HEK293 (cell line): ENCODE measurements around the gene NKPD1.

ENCODE experiments used
- BCL11A ChIP-seq: fragments of 450-650 bp; formaldehyde crosslinking; IDR thresholded peaks from 2 replicates; pipeline ENCODE4 v1.5.1; 2016; ENCODE audit warnings: low read depth, missing biosample characterization, missing genetic modification characterization
- EGR2 ChIP-seq: fragments of 450-650 bp; formaldehyde crosslinking; IDR thresholded peaks from 2 replicates; pipeline ENCODE4 v1.5.1; 2016; ENCODE audit warnings: low read depth, missing biosample characterization, missing genetic modification characterization
- FEZF1 ChIP-seq: fragments of 450-650 bp; formaldehyde crosslinking; IDR thresholded peaks from 2 replicates; pipeline ENCODE4 v1.5.1; 2016; ENCODE audit warnings: missing biosample characterization, missing genetic modification characterization
- GLIS1 ChIP-seq: fragments of 450-650 bp; formaldehyde crosslinking; IDR thresholded peaks from 2 replicates; pipeline ENCODE4 v1.5.1; 2016; ENCODE audit warnings: missing biosample characterization, missing genetic modification characterization
- HOXA7 ChIP-seq: sonication (generic); formaldehyde crosslinking; IDR thresholded peaks from 2 replicates; pipeline ENCODE4 v1.8.1; 2022; ENCODE audit warnings: missing genetic modification reagents, borderline replicate concordance
- KLF1 ChIP-seq: fragments of 450-650 bp; formaldehyde crosslinking; IDR thresholded peaks from 2 replicates; pipeline ENCODE4 v1.5.1; 2016; ENCODE audit warnings: missing biosample characterization, missing genetic modification characterization
- KLF7 ChIP-seq: fragments of 450-650 bp; formaldehyde crosslinking; IDR thresholded peaks from 2 replicates; pipeline ENCODE4 v1.5.1; 2016; ENCODE audit warnings: missing biosample characterization, missing genetic modification characterization, borderline replicate concordance
- MZF1 ChIP-seq: fragments of 450-650 bp; formaldehyde crosslinking; IDR thresholded peaks from 2 replicates; pipeline ENCODE4 v1.5.1; 2017; ENCODE audit warnings: missing biosample characterization, missing genetic modification characterization, borderline replicate concordance
- RBAK ChIP-seq: fragments of 450-650 bp; formaldehyde crosslinking; IDR thresholded peaks from 2 replicates; pipeline ENCODE4 v1.5.1; 2016; ENCODE audit warnings: missing biosample characterization, missing genetic modification characterization
- SETDB1 ChIP-seq: IDR thresholded peaks from one replicate; pipeline ENCODE4 v1.6.1; 2017; ENCODE audit warnings: mild to moderate bottlenecking, low read length, moderate library complexity, mixed read lengths; ENCODE audit not compliant: insufficient read length
- SP3 ChIP-seq: fragments of 450-650 bp; formaldehyde crosslinking; IDR thresholded peaks from 2 replicates; pipeline ENCODE4 v1.5.1; 2016; ENCODE audit warnings: missing biosample characterization, missing genetic modification characterization
- ZBTB26 ChIP-seq: fragments of 450-650 bp; formaldehyde crosslinking; optimal IDR thresholded peaks from 2 replicates; pipeline ENCODE3; 2016; ENCODE audit warnings: missing biosample characterization, mild to moderate bottlenecking, missing genetic modification characterization
- ZBTB8A ChIP-seq: fragments of 450-650 bp; formaldehyde crosslinking; IDR thresholded peaks from 2 replicates; pipeline ENCODE4 v1.5.1; 2016; ENCODE audit warnings: missing biosample characterization, missing genetic modification characterization
- ZFHX2 ChIP-seq: fragments of 450-650 bp; formaldehyde crosslinking; conservative IDR thresholded peaks from 2 replicates; pipeline ENCODE4 v1.5.1; 2016; ENCODE audit warnings: missing biosample characterization, missing genetic modification characterization
- ZNF223 ChIP-seq: fragments of 450-650 bp; formaldehyde crosslinking; IDR thresholded peaks from 2 replicates; pipeline ENCODE4 v1.5.1; 2016; ENCODE audit warnings: missing biosample characterization, missing genetic modification characterization
- ZNF280D ChIP-seq: fragments of 450-650 bp; formaldehyde crosslinking; IDR thresholded peaks from 2 replicates; pipeline ENCODE4 v1.5.1; 2016; ENCODE audit warnings: missing biosample characterization, missing genetic modification characterization
- ZNF302 ChIP-seq: fragments of 450-650 bp; formaldehyde crosslinking; IDR thresholded peaks from 2 replicates; pipeline ENCODE4 v1.5.1; 2016; ENCODE audit warnings: missing biosample characterization, missing genetic modification characterization, low read depth
- ZNF324 ChIP-seq: fragments of 450-650 bp; formaldehyde crosslinking; IDR thresholded peaks from 2 replicates; pipeline ENCODE4 v1.5.1; 2016; ENCODE audit warnings: missing biosample characterization, missing genetic modification characterization
- ZNF354C ChIP-seq: fragments of 450-650 bp; formaldehyde crosslinking; IDR thresholded peaks from 2 replicates; pipeline ENCODE4 v1.5.1; 2016; ENCODE audit warnings: missing biosample characterization, missing genetic modification characterization, low read depth, borderline replicate concordance
- ZNF404 ChIP-seq: fragments of 450-650 bp; formaldehyde crosslinking; IDR thresholded peaks from 2 replicates; pipeline ENCODE4 v1.5.1; 2017; ENCODE audit warnings: missing biosample characterization, missing genetic modification characterization
- ZNF48 ChIP-seq: fragments of 450-650 bp; formaldehyde crosslinking; IDR thresholded peaks from 2 replicates; pipeline ENCODE4 v1.5.1; 2016; ENCODE audit warnings: missing biosample characterization, missing genetic modification characterization
- ZNF558 ChIP-seq: fragments of 450-650 bp; formaldehyde crosslinking; IDR thresholded peaks from 2 replicates; pipeline ENCODE4 v1.5.1; 2016; ENCODE audit warnings: missing biosample characterization, missing genetic modification characterization
- ZNF768 ChIP-seq: fragments of 450-650 bp; formaldehyde crosslinking; IDR thresholded peaks from 2 replicates; pipeline ENCODE4 v1.5.1; 2018; ENCODE audit warnings: missing biosample characterization, mild to moderate bottlenecking, missing genetic modification characterization
- ZXDB ChIP-seq: fragments of 450-650 bp; formaldehyde crosslinking; IDR thresholded peaks from 2 replicates; pipeline ENCODE4 v1.5.1; 2016; ENCODE audit warnings: missing biosample characterization, missing genetic modification characterization
- TF ChIP-seq, protein P1 (sequence below): fragments of 450-650 bp; formaldehyde crosslinking; conservative IDR thresholded peaks from 2 replicates; pipeline ENCODE4 v1.5.1; 2016; ENCODE audit warnings: low read depth, missing biosample characterization, missing genetic modification characterization
- TF ChIP-seq, protein P2 (sequence below): fragments of 450-650 bp; formaldehyde crosslinking; IDR thresholded peaks from 2 replicates; pipeline ENCODE4 v1.5.1; 2016; ENCODE audit warnings: missing biosample characterization, missing genetic modification characterization, borderline replicate concordance

Gene NKPD1

DNA sequence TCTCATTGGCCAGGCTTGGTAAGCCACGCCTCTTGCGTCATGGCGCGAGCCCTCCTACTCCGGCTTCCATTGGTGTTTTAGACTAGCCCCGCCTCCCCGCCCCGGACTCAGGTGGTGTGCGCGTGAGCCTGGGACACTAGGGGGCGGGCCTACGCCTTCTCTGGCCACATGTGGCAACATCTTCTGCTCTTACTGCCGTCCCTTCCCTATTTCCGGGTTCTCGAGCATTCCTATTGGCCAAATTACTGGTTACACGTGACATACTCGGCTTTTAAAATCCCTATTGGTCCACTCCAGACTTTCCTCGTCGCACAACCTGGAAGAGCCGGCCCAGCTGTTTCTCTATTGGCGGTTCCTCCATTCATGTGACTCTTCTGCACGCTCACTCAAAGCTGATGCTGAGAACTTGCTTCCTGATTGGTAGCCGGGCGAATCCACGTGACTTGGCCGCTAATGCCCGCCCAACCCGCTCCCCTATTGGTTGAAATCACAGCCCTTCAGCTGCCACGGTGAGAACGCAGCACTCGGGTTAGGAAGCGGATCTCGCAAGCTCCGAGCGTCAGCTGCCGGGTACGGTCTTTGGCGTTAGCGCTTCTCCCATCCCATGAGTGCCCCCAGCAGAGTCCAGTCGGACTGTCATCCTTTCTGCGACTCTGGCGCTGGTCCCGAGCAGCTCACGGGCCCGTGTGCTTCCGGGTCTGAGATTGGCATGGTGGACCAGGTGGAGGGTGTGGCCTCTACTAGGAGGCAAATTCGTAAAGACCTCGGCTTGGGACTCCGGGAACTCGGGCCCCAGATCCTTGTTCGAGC, 17.7 kb upstream of the NKPD1 start, which contains the start of gene BLOC1S3 (continued):
- TF ChIP-seq, protein P1, sequence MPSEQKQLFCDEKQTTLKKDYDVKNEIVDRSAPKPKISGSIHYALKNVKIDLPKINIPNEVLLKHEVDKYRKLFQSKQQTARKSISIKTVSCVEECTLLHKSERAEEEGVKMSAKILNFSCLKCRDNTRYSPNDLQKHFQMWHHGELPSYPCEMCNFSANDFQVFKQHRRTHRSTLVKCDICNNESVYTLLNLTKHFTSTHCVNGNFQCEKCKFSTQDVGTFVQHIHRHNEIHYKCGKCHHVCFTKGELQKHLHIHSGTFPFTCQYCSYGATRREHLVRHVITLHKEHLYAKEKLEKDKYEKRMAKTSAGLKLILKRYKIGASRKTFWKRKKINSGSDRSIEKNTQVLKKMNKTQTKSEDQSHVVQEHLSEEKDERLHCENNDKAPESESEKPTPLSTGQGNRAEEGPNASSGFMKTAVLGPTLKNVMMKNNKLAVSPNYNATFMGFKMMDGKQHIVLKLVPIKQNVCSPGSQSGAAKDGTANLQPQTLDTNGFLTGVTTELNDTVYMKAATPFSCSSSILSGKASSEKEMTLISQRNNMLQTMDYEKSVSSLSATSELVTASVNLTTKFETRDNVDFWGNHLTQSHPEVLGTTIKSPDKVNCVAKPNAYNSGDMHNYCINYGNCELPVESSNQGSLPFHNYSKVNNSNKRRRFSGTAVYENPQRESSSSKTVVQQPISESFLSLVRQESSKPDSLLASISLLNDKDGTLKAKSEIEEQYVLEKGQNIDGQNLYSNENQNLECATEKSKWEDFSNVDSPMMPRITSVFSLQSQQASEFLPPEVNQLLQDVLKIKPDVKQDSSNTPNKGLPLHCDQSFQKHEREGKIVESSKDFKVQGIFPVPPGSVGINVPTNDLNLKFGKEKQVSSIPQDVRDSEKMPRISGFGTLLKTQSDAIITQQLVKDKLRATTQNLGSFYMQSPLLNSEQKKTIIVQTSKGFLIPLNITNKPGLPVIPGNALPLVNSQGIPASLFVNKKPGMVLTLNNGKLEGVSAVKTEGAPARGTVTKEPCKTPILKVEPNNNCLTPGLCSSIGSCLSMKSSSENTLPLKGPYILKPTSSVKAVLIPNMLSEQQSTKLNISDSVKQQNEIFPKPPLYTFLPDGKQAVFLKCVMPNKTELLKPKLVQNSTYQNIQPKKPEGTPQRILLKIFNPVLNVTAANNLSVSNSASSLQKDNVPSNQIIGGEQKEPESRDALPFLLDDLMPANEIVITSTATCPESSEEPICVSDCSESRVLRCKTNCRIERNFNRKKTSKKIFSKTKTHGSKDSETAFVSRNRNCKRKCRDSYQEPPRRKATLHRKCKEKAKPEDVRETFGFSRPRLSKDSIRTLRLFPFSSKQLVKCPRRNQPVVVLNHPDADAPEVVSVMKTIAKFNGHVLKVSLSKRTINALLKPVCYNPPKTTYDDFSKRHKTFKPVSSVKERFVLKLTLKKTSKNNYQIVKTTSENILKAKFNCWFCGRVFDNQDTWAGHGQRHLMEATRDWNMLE (tag by site-specific recombination) = peak; percentile 51
- no peak for TF ChIP-seq ZNF768
- TF ChIP-seq RBAK (tag by site-specific recombination) = no peak
- TF ChIP-seq ZNF302 (tag by site-specific recombination) = no peak
- TF ChIP-seq ZNF324 (tag by site-specific recombination) = no peak
- no peak for TF ChIP-seq HOXA7 (CRISPR knock-in tag)
- no peak for TF ChIP-seq MZF1 (tag by site-specific recombination)
- TF ChIP-seq ZNF404 (tag by site-specific recombination) = no peak
- peak; percentile 38; the same call in 1 of the 2 replicates for TF ChIP-seq EGR2 (tag by site-specific recombination)
- no peak for TF ChIP-seq ZNF558 (tag by site-specific recombination)
- TF ChIP-seq ZNF354C (tag by site-specific recombination) = no peak
- TF ChIP-seq GLIS1 (tag by site-specific recombination) = peak; percentile 61
- TF ChIP-seq, protein P2, sequence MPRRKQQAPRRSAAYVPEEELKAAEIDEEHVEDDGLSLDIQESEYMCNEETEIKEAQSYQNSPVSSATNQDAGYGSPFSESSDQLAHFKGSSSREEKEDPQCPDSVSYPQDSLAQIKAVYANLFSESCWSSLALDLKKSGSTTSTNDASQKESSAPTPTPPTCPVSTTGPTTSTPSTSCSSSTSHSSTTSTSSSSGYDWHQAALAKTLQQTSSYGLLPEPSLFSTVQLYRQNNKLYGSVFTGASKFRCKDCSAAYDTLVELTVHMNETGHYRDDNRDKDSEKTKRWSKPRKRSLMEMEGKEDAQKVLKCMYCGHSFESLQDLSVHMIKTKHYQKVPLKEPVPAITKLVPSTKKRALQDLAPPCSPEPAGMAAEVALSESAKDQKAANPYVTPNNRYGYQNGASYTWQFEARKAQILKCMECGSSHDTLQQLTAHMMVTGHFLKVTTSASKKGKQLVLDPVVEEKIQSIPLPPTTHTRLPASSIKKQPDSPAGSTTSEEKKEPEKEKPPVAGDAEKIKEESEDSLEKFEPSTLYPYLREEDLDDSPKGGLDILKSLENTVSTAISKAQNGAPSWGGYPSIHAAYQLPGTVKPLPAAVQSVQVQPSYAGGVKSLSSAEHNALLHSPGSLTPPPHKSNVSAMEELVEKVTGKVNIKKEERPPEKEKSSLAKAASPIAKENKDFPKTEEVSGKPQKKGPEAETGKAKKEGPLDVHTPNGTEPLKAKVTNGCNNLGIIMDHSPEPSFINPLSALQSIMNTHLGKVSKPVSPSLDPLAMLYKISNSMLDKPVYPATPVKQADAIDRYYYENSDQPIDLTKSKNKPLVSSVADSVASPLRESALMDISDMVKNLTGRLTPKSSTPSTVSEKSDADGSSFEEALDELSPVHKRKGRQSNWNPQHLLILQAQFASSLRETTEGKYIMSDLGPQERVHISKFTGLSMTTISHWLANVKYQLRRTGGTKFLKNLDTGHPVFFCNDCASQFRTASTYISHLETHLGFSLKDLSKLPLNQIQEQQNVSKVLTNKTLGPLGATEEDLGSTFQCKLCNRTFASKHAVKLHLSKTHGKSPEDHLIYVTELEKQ = no peak
- TF ChIP-seq SETDB1 = no peak
- TF ChIP-seq FEZF1 (tag by site-specific recombination) = no peak
- TF ChIP-seq KLF7 (tag by site-specific recombination) = peak; percentile 36; the same call in 1 of the 2 replicates
- TF ChIP-seq KLF1 (tag by site-specific recombination) = peak; percentile 62
- peak; percentile 97 for TF ChIP-seq SP3 (tag by site-specific recombination)
- TF ChIP-seq ZBTB8A (tag by site-specific recombination) = no peak
- peak; percentile 56; the same call in 1 of the 2 replicates for TF ChIP-seq ZFHX2 (tag by site-specific recombination)
- TF ChIP-seq BCL11A = no peak
- peak; percentile 59 for TF ChIP-seq ZBTB26 (tag by site-specific recombination)
- TF ChIP-seq ZXDB (tag by site-specific recombination) = peak; percentile 63; the same call in 1 of the 2 replicates
- TF ChIP-seq ZNF223 (tag by site-specific recombination) = no peak
- TF ChIP-seq ZNF280D (tag by site-specific recombination) = no peak
- no peak for TF ChIP-seq ZNF48 (tag by site-specific recombination)
